GDM1 (cell line): Measurements from ENCODE around the gene DDX47.
"Not testable (repeated sequence)": the region's sequence is repeated elsewhere in the genome, so short reads cannot be mapped to it uniquely, and the experiment has no call there.

Experiments
- DNase-seq: peaks from one replicate; lab custom pipeline; 2025; lab: John Stamatoyannopoulos, UW

The DDX47 gene

GRCh38 chr12:12797794-12798152 lies 15.4 kb upstream of the DDX47 start:
- no peak for DNase-seq

DNA sequence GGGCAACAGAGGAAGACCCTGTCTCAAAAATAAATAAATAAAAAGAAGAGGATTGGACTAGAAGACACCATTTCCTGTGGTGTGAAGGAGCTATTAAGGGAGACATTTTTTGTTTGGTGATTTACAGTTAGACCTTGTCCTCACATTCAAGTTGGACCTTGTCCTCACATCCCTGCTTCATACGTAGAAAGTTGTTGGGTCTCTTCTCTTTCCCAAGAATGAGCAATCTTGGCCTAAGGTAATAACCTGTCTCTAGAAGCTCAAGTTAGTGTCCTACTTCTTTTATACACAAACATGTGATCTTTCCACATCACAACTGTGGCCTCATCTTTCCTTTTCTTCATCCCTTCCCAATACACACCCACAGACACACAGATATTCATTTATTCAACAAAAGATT lies 14.7 kb upstream of the DDX47 start:
- no peak for DNase-seq

- no peak for DNase-seq
Observed at GRCh38 chr12:12799163-12799920, 13.8 kb upstream of the DDX47 start.

DNA sequence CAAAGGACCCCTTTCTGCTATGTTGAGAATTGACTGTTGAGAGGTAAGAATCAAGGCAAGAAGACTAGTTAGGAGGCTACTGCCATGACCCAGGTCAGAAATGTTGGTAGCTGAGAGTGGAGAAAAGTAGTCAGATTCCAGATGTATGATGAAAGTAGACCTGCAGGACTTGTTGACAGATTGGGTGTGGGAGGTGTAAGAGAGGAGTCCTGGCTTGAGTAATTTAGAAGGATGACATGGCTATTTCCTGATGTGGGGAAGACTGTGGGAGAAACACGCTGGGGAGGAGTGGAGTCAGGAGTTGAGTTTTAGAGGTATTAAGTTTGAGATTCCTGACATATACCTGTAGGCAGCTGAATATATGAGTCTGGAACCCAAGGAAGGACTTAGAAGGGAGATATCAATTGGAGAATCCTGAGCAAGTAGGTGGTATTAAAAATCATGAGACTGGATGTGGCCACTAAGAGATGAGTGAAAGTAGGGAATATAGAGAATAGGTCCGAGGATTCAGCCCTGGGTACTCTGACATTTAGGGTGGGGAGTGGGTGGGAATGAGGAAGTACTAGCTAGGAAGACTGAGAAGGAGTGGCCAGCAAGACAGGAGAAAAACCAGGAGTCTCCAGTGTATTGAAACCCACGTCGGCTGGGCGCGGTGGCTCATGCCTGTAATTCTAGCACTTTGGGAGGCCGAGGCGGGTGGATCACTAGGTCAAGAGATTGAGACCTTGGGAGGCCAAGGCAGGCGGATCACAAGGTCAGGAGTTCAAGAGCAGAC lies 12.6 kb upstream of the DDX47 start:
- DNase-seq, result no peak

DNA sequence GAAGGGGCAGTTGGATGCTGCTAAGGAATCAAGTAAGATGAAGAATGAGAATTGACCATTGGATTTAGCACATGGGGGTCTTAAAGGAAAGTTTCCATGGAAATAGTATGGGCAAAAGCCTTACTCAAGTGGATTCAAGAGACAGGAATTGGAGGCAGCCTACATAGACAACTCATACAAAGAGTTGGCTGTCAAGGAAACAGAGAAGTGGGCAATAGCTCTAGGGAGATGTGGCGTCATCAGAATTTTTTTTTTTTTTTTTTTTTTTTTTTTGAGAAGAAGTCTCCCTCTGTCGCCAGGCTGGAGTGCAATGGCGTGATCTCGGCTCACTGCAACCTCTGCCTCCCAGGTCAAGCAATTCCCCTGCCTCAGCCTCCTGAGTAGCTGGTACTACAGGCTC lies 11.5 kb upstream of the DDX47 start:
- DNase-seq, result not testable (repeated sequence)

DNA sequence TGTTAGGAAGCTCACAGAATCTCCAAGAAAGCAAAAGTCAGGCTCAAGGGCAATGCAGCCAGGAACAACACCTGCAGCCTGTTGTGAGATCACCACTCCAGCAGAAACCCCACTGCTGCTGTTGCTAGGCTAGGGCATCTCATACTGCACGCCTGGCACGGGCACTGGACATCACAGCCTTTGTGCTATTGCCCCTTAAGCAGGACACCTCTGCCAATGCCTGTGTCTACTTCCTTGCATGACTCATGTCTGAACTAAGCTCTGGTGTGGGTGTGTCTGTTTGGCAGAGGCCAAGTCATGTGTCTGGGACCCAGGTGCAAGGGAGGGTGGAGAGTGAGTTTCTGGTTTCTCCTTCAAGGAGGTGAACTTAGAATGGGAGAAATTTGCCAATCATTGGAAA lies 10.0 kb upstream of the DDX47 start:
- no peak for DNase-seq

- DNase-seq, result no peak
Observed at GRCh38 chr12:12804011-12804410, 9.1 kb upstream of the DDX47 start.

GRCh38 chr12:12804432-12804886 lies 8.7 kb upstream of the DDX47 start:
- no peak for DNase-seq

- DNase-seq, result no peak
Observed at GRCh38 chr12:12806784-12807516, 6.2 kb upstream of the DDX47 start.

- DNase-seq, result not testable (repeated sequence)
Observed at GRCh38 chr12:12807517-12807903, 5.6 kb upstream of the DDX47 start.

- DNase-seq, result peak; percentile 9
Observed at GRCh38 chr12:12807970-12808702, 5.0 kb upstream of the DDX47 start.

GRCh38 chr12:12810553-12811021 lies 2.6 kb upstream of the DDX47 start:
- no peak for DNase-seq

DNA sequence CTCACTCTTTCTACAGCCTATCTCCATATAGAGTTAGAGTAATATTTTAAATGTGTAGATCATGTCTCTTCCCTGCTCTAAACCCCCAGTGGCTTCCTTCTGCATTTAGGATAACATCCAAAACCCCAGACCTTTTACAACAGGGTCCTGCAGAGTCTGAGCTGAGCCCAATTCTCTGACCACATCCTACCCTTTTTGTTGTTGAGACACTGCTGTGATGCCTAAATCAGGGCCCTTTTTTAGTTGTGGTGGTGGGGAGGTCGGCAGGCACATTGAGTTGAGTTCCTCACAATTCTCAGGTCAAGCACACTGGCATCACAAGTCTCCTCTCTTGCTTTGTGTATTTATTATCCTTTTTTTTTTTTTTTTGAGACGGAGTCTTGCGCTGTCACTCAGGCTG lies 1.8 kb upstream of the DDX47 start:
- DNase-seq, result peak; percentile 12

- DNase-seq, result no peak
Observed at GRCh38 chr12:12812174-12812573, 972 bp upstream of the DDX47 start.

GRCh38 chr12:12812618-12813119 lies 477 bp upstream of the DDX47 start:
- DNase-seq, result no peak

- no peak for DNase-seq
Observed at GRCh38 chr12:12817616-12818015, 4.5 kb downstream of the DDX47 start.

DNA sequence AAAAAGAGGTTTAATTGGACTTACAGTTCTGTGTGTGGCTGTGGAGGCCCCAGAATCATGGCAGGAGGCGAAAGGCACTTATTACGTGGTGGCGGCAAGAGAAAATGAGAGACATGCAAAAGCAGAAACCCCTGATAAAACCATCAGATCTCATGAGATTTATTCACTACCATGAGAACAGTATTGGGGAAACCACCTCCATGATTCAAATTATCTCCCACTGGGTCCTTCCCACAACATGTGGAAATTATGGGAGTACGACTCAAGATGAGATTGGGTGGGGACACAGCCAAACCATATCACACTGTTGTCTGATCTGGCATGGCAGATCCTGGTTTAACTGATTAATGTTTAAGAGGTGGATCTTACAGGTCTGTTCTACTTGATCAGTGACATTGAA lies 5.6 kb downstream of the DDX47 start:
- no peak for DNase-seq

- DNase-seq, result no peak
Observed at GRCh38 chr12:12819221-12819620, 6.1 kb downstream of the DDX47 start.

DNA sequence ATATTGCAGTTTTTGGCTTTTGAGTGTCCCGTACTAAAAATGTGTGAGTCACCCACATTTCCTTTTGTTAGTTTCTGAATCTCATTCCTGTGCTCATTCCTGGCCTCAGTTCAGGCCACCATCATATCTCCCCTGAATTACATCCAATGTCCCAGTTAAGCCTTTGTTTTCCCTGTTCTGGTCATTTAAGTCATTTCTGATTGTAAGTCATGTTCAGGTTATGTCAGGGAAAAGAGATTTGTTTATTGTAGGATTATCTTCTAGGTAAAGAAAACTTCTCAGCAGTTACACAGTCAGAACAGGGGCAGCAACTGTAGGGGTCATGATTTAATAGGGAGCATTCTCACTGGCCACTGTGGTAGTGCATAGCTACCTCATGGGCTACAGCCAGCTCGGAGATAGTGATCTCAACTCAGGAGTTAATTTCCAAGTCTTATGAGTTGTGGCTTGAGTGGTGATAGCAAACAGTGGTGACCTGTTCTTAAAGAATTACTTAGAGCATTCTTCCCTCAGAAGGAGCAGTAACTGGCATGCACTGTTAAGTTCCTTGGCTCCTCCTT lies 6.7 kb downstream of the DDX47 start:
- no peak for DNase-seq

DNA sequence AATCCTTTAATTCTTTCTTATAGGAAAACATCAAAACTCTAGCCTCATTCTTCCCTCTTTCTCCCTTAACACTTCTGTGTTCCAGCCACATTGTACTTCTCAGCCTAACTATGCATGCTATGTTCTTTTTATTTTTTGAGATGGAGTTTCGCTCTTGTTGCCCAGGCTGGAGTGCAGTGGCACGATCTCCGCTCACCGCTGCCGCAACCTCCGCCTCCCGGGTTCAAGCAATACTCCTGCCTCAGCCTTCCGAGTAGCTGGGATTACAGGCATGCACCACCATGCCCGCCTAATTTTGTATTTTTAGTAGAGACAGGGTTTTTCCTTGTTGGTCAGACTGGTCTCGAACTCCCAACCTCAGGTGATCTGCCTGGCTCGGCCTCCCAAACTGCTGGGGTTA lies 7.2 kb downstream of the DDX47 start:
- DNase-seq, result not testable (repeated sequence)

- DNase-seq, result no peak
Observed at GRCh38 chr12:12821975-12822374, 8.8 kb downstream of the DDX47 start.
